Fibroblast of mammary gland (primary cell): Measurements from ENCODE around the gene CDK5RAP2.

Source experiments
- DNase-seq: peaks from one replicate; pipeline ENCODE4 v3.0.0-alpha.2; 2010; ENCODE audit warnings: low read depth
- H3K4me3 ChIP-seq: 2 replicates; pipeline ENCODE4 v1.5.1; 2011; ENCODE audit warnings: low read depth, mild to moderate bottlenecking, low read length, moderate library complexity; ENCODE audit not compliant: control insufficient read depth
- CTCF ChIP-seq: conservative IDR thresholded peaks from 2 replicates; pipeline ENCODE4 v1.5.1; 2011; ENCODE audit warnings: low read depth, low read length, inconsistent platforms; ENCODE audit not compliant: control insufficient read depth, insufficient read depth

Gene CDK5RAP2

DNA sequence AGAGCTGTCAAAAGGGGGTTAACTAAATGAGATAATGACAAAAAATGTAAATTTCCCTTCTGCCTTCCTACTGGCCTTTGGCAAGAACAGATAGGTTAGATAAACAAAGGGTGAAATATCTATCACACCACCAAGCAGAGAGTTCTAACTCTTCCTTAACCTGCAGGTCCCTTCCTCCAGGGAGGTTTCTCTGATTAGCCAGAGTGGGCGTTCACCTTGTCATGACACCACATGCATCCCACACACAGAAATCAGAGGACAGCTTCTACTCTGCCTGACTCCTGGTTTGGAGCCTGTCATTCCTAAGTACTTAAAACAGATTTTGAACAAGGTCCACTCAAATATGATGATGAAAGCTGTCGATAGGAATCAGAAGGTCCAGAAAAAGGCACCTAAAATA, 180.0 kb downstream of the CDK5RAP2 start:
- no peak for DNase-seq
- no peak for TF ChIP-seq CTCF
- H3K4me3 ChIP-seq = no peak overlapping the region

DNA sequence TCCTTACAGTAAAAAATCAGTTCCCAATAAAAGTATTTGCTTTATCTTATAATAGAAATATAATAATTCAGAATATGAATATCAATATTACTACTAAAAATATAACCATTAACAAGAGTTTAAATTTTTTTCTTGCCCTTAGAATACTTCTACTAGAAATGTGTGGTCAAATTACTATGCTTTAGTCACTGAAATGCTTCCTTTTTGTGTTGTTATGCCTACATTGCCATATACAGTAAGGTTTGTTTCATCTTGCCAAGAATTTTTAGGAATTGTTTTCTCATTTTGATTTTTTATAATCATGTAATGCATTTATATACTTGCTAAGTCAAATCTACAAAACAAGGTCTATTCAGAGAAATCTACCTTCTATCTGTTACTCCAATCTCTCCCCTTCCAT, 181.7 kb downstream of the CDK5RAP2 start:
- no peak for TF ChIP-seq CTCF
- DNase-seq = no peak
- no peak overlapping the region for H3K4me3 ChIP-seq

GRCh38 chr9:120397453-120397852, 182.5 kb downstream of the CDK5RAP2 start:
- DNase-seq = peak; percentile 39
- no peak overlapping the region for H3K4me3 ChIP-seq
- no peak for TF ChIP-seq CTCF

- no peak for TF ChIP-seq CTCF
- no peak for DNase-seq
- H3K4me3 ChIP-seq = no peak overlapping the region
Measured at GRCh38 chr9:120396931-120397330, 183.0 kb downstream of the CDK5RAP2 start.

DNA sequence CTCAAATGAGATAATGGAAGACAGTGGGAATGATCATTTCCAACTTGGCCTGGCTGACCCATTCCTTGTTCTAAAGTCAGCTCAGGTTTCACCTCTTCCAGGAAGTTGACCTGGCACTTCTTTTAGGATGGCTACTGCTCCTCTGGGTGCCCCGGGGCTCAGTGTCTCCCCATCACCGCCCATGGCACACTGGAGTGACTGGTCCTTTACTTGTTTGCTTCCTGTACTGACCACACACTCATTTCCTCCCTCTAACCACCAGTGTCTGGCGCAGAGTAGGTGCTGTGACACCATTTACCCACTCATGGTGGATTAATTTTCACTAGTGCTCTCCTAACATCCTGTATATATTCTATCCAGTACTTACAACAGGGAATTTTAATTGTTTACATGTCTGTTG, 183.5 kb downstream of the CDK5RAP2 start:
- no peak for DNase-seq
- no peak overlapping the region for H3K4me3 ChIP-seq
- TF ChIP-seq CTCF = no peak

- no peak for TF ChIP-seq CTCF
- H3K4me3 ChIP-seq = no peak overlapping the region
- no peak for DNase-seq
Measured at GRCh38 chr9:120395376-120395775, 184.6 kb downstream of the CDK5RAP2 start.

DNA sequence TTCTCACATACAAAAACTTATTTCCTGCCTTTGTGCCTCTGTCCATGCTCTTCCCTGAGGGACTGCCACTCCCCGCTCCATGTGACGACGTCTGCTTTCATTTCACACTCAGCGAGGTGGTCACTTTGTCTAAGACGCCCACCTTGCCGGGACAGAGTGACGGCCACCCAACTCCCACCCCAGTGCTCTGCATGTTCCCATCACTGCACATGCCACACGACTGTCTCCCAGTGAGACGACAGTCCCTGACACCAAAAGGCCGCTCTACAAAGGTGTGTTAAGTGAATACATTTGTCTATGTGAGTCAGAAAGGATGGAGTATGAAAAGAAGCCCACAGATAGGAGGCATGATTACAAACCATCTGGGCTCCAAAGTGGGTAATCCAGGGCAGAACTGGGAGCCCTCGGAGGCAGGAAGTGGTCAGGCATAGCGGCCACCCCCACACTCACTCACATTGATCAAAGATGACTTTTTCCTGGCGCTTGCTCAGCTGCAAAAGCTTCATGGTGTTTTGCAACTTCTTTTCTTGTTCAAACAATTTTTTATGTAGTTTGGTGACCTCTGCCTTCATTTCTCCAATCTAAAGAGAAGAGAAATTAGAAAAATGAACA, 185.8 kb downstream of the CDK5RAP2 start:
- no peak for TF ChIP-seq CTCF
- peak; percentile 96 for DNase-seq
- no peak overlapping the region for H3K4me3 ChIP-seq
